BJ (cell line): ENCODE data around the gene TMPRSS15. TPM values are rescaled to one million over a fixed set of nuclear protein-coding genes. Genes with fewer than 3 reads are reported as not detected.

Source experiments
- CTCF ChIA-PET: fragments of 350-600 bp; formaldehyde crosslinking; extraction: SDS; loops from one replicate; lab custom pipeline; 2021; ENCODE audit warnings: antibody characterized with exemption, inconsistent platforms; lab: Yijun Ruan, JAX
- POLR2A ChIA-PET: fragments of 300-600 bp; sonication (Branson Sonifier 250); formaldehyde crosslinking; extraction: SDS; loops from one replicate; lab custom pipeline; 2021; ENCODE audit warnings: antibody characterized with exemption; lab: Charles Lee
- DNase-seq: peaks from one replicate; pipeline ENCODE4 v3.0.0-alpha.2; 2011; ENCODE audit warnings: low read depth
- H3K27me3 ChIP-seq: 2 replicates; pipeline ENCODE4 v1.6.0; 2011; ENCODE audit warnings: low read length; ENCODE audit not compliant: control insufficient read depth, insufficient read depth
- H3K36me3 ChIP-seq: 2 replicates; pipeline ENCODE4 v1.5.1; 2011; ENCODE audit warnings: low read length; ENCODE audit not compliant: control insufficient read depth, insufficient read depth
- H3K4me3 ChIP-seq: 2 replicates; pipeline ENCODE4 v1.5.1; 2011; ENCODE audit warnings: low read depth, mild to moderate bottlenecking, control low read depth, low read length
- polyA plus RNA-seq: library from polyadenylated mRNA; depleted of rRNA; stranded (reverse); fragments of >200 nt; gene quantifications from 2 replicates; pipeline ENCODE4 v1.2.3, GENCODE V29; 2011
- TF ChIP-seq, protein P1 (sequence below): IDR thresholded peaks from 2 replicates; pipeline ENCODE4 v1.5.1; 2011; ENCODE audit warnings: low read depth, mild to moderate bottlenecking, control low read depth, inconsistent platforms, low read length, moderate library complexity; ENCODE audit not compliant: insufficient read depth

TMPRSS15 gene
- polyA plus RNA-seq, 1 experiment = not detected

DNA sequence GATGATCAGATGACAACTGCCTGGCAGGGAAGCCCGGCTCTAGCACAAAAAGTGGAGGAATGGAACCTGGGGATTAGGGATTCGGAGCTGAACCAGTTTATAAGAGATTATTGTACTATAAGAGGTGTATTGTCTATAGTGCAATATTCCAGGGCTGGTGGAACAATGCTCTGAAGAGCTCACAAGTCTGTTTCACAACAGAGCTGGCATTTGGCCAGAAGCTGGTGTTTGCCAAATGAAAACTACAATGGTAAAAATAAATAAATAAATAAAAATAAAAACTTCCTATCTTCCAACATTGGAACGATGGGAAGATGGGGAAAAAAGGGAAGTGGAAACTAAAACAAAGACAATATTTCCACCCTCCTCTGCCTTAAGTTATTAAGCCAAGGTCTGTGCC is 85.4 kb downstream of the TMPRSS15 start:
- no peaks in the 10 kb centered on the region for H3K36me3 ChIP-seq
- no peak for DNase-seq
- no peak overlapping the region for H3K4me3 ChIP-seq
- TF ChIP-seq, protein P1, sequence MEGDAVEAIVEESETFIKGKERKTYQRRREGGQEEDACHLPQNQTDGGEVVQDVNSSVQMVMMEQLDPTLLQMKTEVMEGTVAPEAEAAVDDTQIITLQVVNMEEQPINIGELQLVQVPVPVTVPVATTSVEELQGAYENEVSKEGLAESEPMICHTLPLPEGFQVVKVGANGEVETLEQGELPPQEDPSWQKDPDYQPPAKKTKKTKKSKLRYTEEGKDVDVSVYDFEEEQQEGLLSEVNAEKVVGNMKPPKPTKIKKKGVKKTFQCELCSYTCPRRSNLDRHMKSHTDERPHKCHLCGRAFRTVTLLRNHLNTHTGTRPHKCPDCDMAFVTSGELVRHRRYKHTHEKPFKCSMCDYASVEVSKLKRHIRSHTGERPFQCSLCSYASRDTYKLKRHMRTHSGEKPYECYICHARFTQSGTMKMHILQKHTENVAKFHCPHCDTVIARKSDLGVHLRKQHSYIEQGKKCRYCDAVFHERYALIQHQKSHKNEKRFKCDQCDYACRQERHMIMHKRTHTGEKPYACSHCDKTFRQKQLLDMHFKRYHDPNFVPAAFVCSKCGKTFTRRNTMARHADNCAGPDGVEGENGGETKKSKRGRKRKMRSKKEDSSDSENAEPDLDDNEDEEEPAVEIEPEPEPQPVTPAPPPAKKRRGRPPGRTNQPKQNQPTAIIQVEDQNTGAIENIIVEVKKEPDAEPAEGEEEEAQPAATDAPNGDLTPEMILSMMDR = no peak
- ChIA-PET CTCF (no interaction called here), POLR2A (no interaction called here)
- no peaks in the 10 kb centered on the region for H3K27me3 ChIP-seq

DNA sequence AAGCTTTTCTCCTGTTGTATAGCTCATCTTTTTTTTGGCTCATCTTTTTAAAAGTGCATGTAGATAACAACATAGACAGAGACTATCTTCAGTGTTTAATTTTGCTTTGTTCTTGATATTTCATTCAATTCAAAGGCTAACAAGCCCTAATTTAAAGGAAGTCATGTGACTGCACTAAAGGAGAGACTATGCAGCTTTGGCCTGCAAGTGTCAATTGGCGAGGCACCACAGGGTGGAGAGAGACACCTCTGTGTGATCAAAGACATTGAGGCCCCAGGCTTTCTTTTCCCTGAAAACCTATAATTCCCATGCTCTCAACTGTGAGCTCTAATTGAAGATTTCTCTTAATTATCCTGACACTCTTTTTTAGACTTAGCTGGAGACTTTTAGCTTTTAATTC is 105.4 kb downstream of the TMPRSS15 start:
- CTCF ChIA-PET = no interaction called here
- POLR2A ChIA-PET = no interaction called here
- TF ChIP-seq, protein P1 = no peak

DNA sequence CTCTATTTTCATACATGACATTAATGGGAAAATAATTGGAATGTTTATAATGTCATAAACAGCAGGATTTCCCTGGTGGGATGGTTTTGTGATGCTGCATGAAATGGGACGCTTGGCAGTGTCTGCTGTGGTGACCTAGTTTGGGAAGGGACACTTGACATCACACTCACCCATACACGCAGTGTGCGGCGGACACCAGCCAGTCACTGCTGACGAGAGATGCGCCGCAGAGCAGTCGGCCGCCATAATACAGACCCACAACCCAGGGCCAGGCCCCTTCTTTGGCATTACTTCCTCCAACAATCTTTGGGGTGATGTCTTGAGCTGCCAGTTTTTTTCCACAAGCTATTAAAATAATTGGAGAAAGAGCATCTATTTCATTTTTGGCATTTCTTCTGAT is 109.5 kb downstream of the TMPRSS15 start:
- no peak for DNase-seq
- no peaks in the 10 kb centered on the region for H3K27me3 ChIP-seq
- no peak overlapping the region for H3K4me3 ChIP-seq
- H3K36me3 ChIP-seq = no peaks in the 10 kb centered on the region
- ChIA-PET POLR2A (no interaction called here), CTCF (no interaction called here)
- TF ChIP-seq, protein P1 = no peak

More for the DNA sequence above, 105.4 kb downstream of the TMPRSS15 start:
- H3K36me3 ChIP-seq = no peaks in the 10 kb centered on the region
- no peak overlapping the region for H3K4me3 ChIP-seq
- DNase-seq = no peak
- no peaks in the 10 kb centered on the region for H3K27me3 ChIP-seq

GRCh38 chr21:18289876-18290275 is 113.7 kb downstream of the TMPRSS15 start:
- no peak for DNase-seq
- Histone ChIP-seq H3K4me3 (no peak overlapping the region), H3K36me3 (no peaks in the 10 kb centered on the region), H3K27me3 (no peaks in the 10 kb centered on the region)
- CTCF ChIA-PET = no interaction called here
- TF ChIP-seq, protein P1 = no peak
- POLR2A ChIA-PET = no interaction called here

DNA sequence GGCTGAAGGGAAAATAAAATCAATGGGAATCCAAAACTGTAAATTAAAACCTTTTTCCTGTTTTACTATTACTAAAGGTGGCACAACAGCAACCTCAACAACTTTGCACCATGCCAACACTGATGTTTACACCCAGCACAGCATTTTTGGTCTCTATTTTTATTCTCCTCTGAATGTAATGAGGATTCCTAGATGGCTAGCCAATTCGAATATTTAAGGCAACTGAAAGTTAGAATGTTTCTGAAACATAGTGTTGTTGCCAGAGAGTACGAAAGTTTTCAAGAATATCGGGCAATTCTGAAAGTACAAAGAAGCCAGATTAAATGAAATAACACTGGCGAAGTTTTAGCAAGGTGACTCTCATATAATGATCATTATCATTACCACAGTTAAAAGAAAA is 118.2 kb downstream of the TMPRSS15 start:
- CTCF ChIA-PET = no interaction called here
- TF ChIP-seq, protein P1 = no peak
- Histone ChIP-seq H3K36me3 (no peaks in the 10 kb centered on the region), H3K4me3 (no peak overlapping the region), H3K27me3 (no peaks in the 10 kb centered on the region)
- POLR2A ChIA-PET = no interaction called here
- no peak for DNase-seq
